Testis (tissue), 3 donors: ENCODE measurements around the gene BCL2L1. TPM values are rescaled to one million over a fixed set of nuclear protein-coding genes. Genes with fewer than 3 reads are reported as not detected.
A peak's percentile ranks its signal among the peaks of the same experiment; 100 is the strongest.

Experiments
- DNase-seq: peaks from one replicate; pipeline ENCODE4 v3.0.0-alpha.2; 2019
- H3K27ac ChIP-seq, 2 donors: fragments of 200-600 bp; sonication (generic); one replicate each; pipeline ENCODE4 v1.5.1; 2019
- H3K27me3 ChIP-seq: fragments of 200-600 bp; sonication (generic); one replicate; pipeline ENCODE4 v1.5.1; 2019
- H3K36me3 ChIP-seq: fragments of 200-600 bp; sonication (generic); one replicate; pipeline ENCODE4 v1.5.1; 2017; ENCODE audit warnings: low read depth; ENCODE audit errors: missing control alignments
- H3K4me1 ChIP-seq: fragments of 200-600 bp; sonication (generic); one replicate; pipeline ENCODE4 v1.5.1; 2019
- H3K4me3 ChIP-seq, 2 donors: fragments of 200-600 bp; sonication (generic); one replicate each; pipeline ENCODE4 v1.5.1; 2017 to 2019
- H3K9me3 ChIP-seq: fragments of 200-600 bp; sonication (generic); one replicate; pipeline ENCODE4 v1.5.1; 2017
- CTCF ChIP-seq, 3 experiments: fragments of 450-650 bp in 2 of 3; fragments of 200-600 bp in 1 of 3; sonication (generic) in 1 of 3; IDR thresholded peaks; one replicate each; pipeline ENCODE4 v1.5.1; 2016 to 2019; ENCODE audit warnings: antibody characterized with exemption in 3 of 3, mild to moderate bottlenecking in 2 of 3, moderate library complexity in 1 of 3
- POLR2A ChIP-seq: fragments of 450-650 bp; IDR thresholded peaks from one replicate; pipeline ENCODE4 v1.6.1; 2017; ENCODE audit warnings: antibody characterized with exemption, mild to moderate bottlenecking, moderate library complexity
- WGBS, 2 donors: methylation state at CpG; one replicate each; pipeline ENCODE4 v1.1.5; 2018; 5-methylcytosine and 5-hydroxymethylcytosine counted together
- intact Hi-C: fragments of 100-400 bp; cut with DNase I; formaldehyde crosslinking; loops from one replicate; pipeline ENCODE4 v1.15.1; 2023; ENCODE audit warnings: low total_unique reads
- polyA plus RNA-seq: library from polyadenylated mRNA; stranded (reverse); fragments of 350-450 nt; fragmentation: Illumina TruSeq; extraction: RNeasy Lipid Tissue Mini Kit (QIAGEN cat#74804); gene quantifications from one replicate; pipeline ENCODE4 v1.2.3, GENCODE V29; 2014; ENCODE audit warnings: low read depth, low replicate concordance; ENCODE audit not compliant: insufficient read depth
- total RNA-seq, 2 donors: library from RNA; depleted of rRNA; stranded (reverse); fragments of >200 nt; gene quantifications; one replicate each; pipeline ENCODE4 v1.2.3, GENCODE V29; 2016

BCL2L1 gene
- total and polyA plus RNA-seq, 3 donors from 2014 or later = 83.0 to 122 (median 84.7) TPM

DNA sequence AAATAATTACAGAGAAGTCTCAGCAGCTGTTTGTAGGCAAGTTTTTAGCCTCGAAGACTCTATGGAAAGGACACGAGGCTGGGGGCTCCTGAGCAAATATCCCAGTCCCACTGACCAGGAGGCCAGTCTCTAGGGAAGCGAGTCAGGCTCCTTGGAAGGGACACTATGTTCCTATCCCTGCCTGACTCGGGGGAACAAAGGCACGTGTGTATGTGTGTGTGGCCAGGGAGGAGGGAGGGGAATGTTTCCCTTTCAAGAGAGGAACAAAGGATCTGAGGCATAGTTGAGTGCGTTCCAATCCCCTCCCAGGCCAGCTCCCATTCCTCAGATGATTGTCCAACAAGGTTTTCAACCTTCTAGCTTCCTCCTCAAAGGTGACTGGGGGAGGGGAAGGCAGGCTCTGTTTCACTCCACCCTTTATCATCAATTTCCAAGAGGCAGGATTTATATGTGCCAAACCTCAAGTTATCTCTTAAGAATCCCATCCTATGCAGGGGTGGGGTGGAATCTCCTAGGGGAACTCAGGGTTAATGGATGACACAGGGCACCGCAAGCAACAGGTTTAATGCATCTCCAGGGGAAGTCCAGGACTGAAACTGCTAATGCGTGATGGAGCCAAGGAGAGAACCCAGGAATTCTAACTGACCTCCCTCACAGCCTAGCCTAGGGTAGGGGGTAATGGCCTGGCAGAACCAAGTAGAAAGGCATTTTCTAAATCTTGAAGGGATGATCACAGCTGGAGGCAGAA, 9.9 kb downstream of the BCL2L1 start:
- Histone ChIP-seq H3K9me3 (no peaks in the 10 kb centered on the region), H3K4me1 (peaks cover 72% of the 10 kb centered on the region), H3K27me3 (no peaks in the 10 kb centered on the region), H3K36me3 (no peaks in the 10 kb centered on the region), H3K4me3 (no peak overlapping the region), H3K27ac (peak overlapping the region; percentile 79 to 99)
- 27 to 41% methylated on average over 8 of the region's 8 CpGs for WGBS, 2 donors
- peak; percentile 93 for DNase-seq
- intact Hi-C loops = no loop called here
- TF ChIP-seq CTCF (IDR thresholded peaks at IDR 0.05) (no peak), POLR2A (no peak)

DNA sequence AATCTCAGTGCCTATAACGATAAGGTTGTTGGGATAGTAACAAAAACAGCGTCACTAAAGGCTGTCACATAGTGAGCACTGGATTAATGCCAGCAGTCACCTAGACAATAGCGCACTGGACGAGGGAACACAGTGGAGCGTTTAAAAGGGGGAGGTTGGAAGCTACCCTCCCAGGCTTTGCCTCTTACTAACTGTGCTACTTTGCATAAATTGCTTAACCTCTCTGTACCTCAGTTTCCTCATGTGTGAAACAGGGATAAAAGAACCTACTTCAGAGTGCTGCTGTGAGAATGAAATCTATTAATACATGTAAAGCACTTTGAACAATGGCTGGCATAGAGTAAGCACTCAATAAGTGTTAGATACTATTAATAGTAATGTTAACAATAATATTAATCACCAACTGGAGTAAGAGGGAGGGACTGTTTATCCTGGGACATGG, 10.5 kb downstream of the BCL2L1 start:
- H3K4me3 ChIP-seq = no peak overlapping the region

DNA sequence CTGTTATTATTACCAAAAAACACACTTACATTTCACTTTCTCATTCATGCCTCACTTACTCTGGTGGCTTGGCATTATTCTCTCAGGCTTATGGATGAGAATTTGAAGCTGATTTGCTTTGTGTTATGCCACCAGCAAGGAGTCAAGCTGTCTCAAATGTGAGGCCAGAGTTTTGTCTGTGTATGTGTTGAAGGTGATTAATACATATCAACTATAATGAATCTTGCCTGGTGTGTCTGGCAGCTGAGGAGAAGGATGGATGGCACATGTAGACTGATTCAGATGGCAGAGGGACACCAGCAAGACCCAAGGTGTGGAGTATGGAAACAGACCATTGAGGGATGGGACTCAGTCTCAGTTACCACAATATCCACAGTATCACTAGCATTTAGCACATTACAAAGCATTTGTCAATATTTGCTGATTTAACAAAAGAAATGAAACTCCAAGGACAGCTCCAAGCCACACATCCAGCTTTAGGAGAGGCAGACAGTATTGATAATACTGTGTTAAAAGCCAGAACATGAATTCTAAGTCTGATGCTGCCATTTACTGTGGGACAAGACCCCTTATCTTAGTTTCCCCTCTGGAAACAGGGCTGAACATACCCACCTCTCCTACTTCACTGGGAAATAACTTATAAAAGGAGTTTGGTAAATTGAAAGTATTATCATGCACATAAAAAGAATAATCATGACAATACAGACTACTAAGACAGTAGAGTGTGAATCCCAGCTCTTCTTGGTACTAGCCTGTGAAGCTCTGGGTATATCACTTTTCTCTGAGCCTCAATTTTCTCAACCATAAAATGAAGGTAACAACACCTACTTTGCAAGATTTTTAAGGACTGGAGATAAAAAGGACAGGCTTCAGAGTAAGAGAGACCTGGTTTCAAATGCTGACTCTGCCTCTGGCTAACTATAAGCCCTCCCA, 11.2 kb downstream of the BCL2L1 start:
- H3K4me3 ChIP-seq = no peak overlapping the region
- no peaks in the 10 kb centered on the region for H3K27me3 ChIP-seq
- DNase-seq = no peak
- intact Hi-C loops = no loop called here
- no peaks in the 10 kb centered on the region for H3K9me3 ChIP-seq
- peak overlapping the region; percentile 79 to 99 for H3K27ac ChIP-seq
- TF ChIP-seq POLR2A = no peak
- TF ChIP-seq CTCF (IDR thresholded peaks at IDR 0.05) = no peak
- H3K4me1 ChIP-seq = peaks cover 63% of the 10 kb centered on the region
- no peaks in the 10 kb centered on the region for H3K36me3 ChIP-seq

More for the DNA sequence above, 10.5 kb downstream of the BCL2L1 start:
- Histone ChIP-seq H3K36me3 (no peaks in the 10 kb centered on the region), H3K9me3 (no peaks in the 10 kb centered on the region), H3K4me1 (peaks cover 67% of the 10 kb centered on the region), H3K27me3 (no peaks in the 10 kb centered on the region), H3K27ac (peak overlapping the region; percentile 79 to 99)
- DNase-seq = peak; percentile 48
- intact Hi-C loops = no loop called here
- TF ChIP-seq POLR2A (no peak), CTCF (IDR thresholded peaks at IDR 0.05) (no peak)
- WGBS, 2 donors = 32 to 39% methylated on average over 5 of the region's 5 CpGs

GRCh38 chr20:31710423-31711108, 12.1 kb downstream of the BCL2L1 start:
- H3K4me3 ChIP-seq = no peak overlapping the region
- 87 to 92% methylated on average over 5 of the region's 5 CpGs for WGBS, 2 donors

More at GRCh38 chr20:31710423-31711108, 12.1 kb downstream of the BCL2L1 start:
- Histone ChIP-seq H3K27me3 (no peaks in the 10 kb centered on the region), H3K27ac (peak overlapping the region; percentile 79 to 99), H3K4me1 (peaks cover 59% of the 10 kb centered on the region), H3K36me3 (no peaks in the 10 kb centered on the region), H3K9me3 (no peaks in the 10 kb centered on the region)
- DNase-seq = no peak
- intact Hi-C loops = no loop called here
- TF ChIP-seq CTCF (IDR thresholded peaks at IDR 0.05) = no peak
- no peak for TF ChIP-seq POLR2A
